Peyer's patch (tissue), 4 donors: ENCODE data around the gene IGFLR1.

Experiments used
- CTCF ChIP-seq, 6 experiments: fragments of 450-650 bp in 4 of 6; fragments of 200-600 bp in 2 of 6; sonication (generic) in 1 of 6; IDR thresholded peaks; one replicate each; pipeline ENCODE4 v1.5.1; 2017 to 2019; ENCODE audit warnings: antibody characterized with exemption in 6 of 6, mild to moderate bottlenecking in 3 of 6, moderate library complexity in 1 of 6
- POLR2A ChIP-seq, 2 donors: fragments of 450-650 bp; IDR thresholded peaks; one replicate each; pipeline ENCODE4 v1.5.1; 2017; ENCODE audit warnings: antibody characterized with exemption in 2 of 2, mild to moderate bottlenecking in 2 of 2, moderate library complexity in 2 of 2

GRCh38 chr19:35755131-35755549 is 12.9 kb upstream of the IGFLR1 start:
- TF ChIP-seq CTCF (IDR thresholded peaks at IDR 0.05): no peak
- TF ChIP-seq POLR2A (IDR thresholded peaks at IDR 0.05): no peak
